ENCODE measurements around the gene GTPBP6.
"Not testable (repeated sequence)": the region's sequence is repeated elsewhere in the genome, so short reads cannot be mapped to it uniquely, and the experiment has no call there.

The GTPBP6 gene

DNA sequence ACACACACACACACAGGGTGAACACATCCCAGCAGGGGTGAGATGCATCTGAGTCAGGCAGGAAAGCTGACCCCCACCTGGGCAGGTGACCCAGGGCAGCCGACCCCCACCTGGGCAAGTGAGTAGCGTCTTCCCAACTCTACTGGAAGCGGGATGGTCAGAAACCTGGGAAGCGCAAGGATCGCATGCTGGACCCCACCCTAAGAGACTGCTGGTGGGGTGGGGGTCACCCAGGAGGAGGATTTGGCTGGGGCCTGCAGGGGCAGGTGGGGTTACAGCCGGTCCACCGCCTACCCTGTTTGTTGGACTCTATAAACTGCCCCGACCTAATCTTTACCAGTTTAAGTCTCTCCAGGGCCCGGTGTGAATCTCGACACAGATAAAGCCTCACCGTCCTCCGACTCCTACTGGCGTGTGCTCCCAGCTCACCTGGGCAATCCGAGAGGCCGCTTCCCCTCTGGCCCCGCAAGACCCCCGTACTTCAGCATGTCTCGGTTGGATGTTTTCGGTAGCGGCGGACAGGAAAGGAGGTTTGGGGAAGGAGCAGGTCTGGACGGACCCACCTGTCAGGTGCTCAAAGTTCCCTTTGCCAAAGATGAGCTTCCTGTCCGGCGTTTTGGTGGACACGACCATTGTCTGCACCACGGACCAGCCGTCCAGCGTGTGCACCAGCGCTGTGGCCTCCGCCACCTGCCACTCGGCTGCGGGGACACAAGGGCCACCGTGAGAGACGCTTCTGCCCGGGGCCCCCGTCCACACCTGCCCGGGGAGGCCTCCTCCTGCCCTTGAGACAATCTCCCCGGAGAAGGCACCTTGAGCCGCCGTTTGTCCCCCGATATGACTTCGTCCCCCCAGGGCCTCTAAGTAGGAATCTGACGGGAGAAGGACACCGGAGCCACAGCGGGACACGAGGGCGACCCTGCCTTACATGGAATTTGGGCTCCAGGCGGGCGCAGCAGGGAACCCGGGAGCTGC is 2.0 kb downstream of the GTPBP6 start:
- no peak for DNase-seq (ENCODE audit: low spot score)

DNA sequence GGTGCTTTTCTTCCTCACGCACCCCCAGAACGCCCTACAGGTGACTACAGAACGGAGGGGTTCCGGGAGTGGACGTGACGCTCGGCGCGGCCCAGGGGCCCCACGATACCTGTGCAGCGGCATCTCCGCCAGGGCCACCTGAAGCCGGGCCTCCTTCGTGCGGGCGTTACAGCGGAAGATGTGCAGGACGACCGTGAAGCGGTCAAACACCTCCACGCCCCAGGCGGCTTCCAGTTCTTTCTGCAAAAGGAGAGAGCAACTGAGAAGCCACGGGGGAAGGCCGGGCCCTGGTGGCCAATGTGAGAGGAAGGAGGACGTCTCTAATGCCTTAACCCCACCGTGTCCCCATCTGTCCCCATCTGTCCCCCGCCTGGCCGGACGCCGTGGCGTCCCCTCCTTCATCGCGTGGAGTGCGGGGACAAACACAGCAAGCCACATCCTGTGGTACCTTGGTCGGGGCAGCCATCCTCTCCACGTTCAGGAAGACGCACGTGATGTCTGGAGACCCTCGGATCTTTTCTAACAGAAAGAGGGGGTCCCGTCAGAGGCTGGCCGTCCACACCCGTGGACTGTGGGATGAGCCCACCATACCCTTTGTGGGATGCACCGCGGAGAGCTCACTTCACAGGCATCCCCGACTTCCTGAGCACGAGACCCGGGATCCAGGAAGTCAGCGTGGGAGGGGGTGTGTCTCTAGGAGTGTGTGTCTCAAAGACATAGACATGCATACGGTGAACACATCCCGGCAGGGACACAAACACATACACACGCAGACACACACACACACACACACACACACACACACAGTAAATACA is 3.6 kb downstream of the GTPBP6 start:
- DNase-seq (ENCODE audit: low spot score): no peak

DNA sequence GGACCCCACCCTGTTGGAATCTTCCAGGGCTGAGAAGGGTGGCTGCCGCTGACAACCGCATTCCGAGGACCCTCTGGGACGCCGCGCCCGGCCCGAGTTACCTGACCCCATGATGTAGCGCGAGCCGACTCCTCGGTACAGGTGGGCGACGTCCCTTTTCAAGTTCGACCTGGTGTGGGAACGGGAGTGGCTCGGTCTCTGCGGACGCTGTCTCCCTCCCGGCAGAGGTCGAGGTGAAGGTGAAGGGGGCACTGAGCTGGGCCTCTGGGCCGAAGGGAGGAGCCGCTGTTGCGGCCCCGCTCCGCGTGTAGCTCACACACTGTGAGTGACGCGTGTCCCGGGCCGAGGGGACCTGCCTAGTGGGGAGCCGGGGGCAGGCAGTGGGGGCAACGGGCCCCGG is 4.5 kb downstream of the GTPBP6 start:
- DNase-seq (ENCODE audit: low spot score): no peak

DNA sequence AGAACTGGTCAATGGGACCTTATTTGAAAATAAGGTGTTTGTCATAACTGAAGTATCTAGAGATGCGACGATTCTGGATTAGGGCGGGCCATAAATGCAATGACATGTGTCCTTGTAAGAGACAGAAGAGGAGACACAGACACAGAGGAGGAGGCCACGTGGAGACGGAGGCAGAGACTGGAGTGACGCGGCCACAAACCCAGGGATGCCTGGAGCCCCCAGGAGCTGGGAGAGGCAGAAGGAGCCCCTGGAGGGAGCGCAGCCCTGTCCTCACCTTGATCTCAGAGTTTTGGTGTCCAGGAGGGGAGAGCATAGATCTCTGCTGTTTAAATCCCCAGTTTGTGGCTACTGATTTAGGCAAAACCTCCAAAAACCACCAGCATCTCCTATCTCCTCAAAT is 5.0 kb downstream of the GTPBP6 start:
- no peak for DNase-seq (ENCODE audit: low spot score)

DNA sequence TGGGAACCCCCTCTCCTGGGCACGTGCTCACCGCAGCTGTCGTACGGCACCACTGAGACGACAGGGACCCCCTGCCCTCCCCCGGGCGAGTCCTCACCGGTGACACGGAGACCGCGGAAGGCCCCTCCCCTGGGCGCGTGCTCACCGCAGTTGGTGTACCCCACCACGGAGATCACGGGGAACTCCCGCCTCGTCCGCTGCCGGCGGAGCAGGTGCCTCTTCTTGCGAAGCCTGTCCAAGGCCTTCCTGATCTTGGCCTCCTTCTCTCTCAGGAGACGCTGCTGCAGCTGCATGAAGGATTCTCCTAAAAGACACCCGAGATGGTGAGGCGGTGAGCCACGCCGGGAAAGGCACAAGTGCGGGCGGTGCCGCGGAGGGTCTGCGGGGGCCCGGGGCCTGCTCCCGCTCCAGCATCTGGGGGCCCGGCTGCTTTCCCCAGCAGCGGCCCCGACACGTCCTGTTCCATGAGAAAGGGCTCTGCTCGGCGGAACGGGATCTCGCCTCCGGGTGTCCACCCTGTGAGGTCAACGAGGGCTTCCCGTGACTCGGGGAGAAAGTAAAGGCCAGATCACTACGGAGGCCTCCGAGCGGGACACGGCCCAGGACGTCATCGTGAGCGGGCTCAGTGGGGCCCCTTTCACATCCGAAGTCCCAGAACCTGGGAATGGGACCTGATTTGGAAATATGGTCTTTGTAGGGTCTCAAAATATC is 5.8 kb downstream of the GTPBP6 start:
- no peak for DNase-seq (ENCODE audit: low spot score)

DNA sequence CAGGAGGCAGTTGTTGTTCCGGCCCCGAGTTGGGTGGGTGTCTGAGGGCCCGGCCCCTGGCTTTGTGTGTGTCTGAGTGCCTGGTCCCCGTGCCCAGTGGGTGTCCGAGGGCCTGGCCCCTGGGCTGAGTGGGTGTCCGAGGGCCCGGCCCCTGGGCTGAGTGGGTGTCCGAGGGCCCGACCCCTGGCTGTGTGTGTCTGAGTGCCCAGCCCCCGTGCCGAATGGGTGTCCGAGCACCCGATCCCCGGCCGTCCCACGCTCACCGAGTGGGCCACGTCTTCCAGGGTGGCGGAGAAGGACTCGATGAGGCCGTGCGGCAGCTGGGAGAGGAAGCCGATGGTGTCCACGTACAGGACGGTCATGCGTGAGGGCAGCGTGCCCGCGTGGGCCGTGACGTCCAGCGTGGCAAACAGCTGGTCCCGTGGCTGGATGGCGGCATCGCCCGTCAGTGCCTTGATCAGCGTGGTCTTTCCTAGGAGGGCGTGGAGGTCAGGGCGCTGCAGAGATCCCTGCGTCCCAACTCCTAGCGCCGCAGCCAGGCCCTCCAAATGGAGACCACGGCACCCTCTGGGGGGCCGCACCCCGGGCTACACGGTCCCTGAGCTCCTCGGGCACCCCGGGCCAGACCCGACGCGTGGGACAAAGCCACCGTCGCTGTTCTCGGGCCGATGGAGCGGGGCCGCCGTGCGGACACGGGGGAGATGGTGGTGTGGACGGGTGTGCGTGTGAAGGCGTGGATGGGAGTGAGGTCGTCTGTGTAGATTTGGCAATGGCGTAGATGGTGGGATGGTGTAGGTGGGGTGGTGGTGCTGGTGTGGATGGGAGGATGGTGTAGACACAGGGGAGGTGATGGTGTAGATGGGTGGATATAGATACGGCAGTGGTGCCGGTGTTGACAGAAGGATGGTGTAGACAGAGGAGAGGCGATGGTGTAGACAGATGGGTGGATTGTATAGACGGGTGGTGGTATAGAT is 7.2 kb downstream of the GTPBP6 start:
- no peak for DNase-seq (ENCODE audit: low spot score)

DNA sequence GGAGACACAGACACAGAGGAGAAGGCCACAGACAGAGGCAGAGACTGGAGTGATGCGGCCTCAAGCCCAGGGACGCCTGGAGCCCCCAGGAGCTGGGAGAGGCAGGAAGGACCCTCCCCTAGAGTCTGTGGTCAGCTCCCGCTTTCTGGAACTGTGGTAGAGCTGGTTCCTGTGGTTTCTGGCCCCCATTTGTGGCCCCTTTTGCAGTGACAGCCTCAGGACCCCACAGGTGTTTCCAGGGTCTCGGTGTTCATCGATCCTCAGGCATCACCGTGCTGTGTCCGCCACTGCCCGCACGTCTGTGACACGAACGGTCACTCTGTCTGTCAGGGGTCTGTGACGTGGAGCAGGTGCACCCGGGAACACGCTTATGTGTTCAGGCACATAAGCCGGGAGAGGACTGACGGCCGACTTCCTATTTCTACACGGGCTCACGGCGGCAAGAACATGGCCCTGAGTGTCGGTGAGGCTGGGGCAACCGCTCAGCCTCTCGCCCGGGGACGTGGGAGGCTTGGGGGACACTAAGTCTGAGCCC is 7.9 kb downstream of the GTPBP6 start:
- no peak for DNase-seq (ENCODE audit: low spot score)

DNA sequence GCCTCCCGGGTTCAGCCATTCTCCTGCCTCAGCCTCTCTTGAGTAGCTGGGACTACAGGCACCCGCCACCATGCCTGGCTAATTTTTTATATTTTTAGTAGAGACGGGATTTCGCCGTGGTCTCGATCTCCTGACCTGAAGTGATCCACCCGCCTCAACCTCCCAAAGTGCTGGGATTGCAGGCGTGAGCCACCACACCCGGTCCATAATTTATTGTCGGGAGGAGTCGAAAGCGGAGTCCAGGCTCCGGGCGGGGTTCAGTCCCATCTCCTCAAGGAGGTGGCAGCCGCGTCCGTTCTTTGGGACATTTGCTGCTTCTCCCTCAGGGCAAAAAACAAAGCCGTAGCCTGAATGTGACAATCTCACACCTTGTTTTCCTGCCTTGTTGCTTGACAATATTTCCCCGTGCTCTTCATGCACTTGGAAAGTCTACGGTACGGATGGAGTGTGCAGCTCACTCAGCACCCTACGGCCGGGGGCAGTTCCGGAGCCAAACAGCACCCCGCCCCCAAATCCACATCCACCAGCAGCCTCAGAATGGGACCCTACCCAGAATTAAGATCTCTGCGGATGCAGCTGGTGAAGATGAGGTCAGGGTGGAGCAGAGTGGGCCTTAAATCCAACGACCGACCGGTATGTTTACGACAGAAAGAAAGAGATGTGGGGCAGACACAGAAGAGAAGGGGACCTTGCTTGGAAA is 9.6 kb downstream of the GTPBP6 start:
- DNase-seq (ENCODE audit: low spot score): no peak

DNA sequence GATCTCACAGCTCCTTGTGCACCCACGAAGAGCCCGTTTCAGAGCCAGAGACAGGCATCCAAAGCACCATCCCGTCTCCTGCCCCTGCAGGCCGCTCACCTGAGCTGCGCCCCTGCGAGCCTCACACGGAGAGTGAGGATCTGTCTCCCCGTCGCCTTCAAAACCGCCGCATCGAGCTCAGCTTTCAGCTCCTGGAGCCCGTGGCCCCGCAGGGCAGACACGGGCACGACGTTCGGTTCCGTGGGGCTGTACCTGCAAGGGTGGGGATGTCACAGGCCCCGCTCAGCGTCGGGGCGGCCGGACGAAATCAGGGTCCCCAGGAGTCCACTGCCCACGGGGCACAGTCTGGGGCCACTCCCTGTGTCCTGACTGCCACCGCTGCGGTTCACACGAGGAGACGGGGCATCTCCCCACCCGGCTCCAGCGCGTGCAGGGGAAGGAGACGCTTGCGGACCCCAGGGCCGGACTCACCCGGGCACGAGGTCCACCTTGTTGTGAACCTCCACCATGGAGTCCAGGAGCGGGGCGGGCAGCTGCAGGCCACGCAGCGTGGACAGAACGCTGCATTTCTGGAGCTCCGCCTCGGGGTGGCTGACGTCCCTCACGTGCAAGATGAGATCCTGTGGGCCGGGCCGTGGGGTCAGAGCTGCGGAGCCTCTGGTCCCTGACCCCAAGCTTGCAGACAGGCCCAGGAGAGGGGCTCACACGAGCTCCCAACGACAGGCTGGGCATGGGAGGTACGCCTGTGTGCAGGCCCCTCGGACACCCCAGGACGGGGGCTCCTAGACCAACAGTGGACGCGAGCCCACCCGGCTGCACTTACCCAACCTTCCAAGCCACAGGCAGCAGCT is 11.1 kb downstream of the GTPBP6 start:
- DNase-seq (ENCODE audit: low spot score): no peak

DNA sequence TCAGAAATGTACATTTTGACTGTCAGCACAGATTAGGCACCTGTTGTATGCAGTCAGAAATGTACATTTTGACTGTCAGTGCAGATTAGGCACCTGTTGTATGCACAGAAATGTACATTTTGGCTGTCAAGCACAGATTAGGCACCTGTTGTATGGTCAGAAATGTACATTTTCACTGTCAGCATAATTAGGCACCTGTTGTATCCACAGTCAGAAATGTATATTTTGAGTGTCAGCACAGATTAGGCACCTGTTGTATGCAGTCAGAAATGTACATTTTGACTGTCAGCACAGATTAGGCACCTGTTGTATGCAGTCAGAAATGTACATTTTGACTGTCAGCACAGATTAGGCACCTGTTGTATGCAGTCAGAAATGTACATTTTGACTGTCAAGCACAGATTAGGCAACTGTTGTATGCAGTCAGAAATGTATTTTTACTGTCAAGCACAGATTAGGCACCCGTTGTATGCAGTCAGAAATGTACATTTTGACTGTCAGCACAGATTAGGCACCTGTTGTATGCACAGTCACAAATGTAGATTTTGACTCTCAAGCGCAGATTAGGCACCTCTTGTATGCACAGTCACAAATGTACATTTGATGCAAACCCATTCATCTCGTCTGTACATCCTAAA is 11.9 kb downstream of the GTPBP6 start:
- DNase-seq (ENCODE audit: low spot score): not testable (repeated sequence)

DNA sequence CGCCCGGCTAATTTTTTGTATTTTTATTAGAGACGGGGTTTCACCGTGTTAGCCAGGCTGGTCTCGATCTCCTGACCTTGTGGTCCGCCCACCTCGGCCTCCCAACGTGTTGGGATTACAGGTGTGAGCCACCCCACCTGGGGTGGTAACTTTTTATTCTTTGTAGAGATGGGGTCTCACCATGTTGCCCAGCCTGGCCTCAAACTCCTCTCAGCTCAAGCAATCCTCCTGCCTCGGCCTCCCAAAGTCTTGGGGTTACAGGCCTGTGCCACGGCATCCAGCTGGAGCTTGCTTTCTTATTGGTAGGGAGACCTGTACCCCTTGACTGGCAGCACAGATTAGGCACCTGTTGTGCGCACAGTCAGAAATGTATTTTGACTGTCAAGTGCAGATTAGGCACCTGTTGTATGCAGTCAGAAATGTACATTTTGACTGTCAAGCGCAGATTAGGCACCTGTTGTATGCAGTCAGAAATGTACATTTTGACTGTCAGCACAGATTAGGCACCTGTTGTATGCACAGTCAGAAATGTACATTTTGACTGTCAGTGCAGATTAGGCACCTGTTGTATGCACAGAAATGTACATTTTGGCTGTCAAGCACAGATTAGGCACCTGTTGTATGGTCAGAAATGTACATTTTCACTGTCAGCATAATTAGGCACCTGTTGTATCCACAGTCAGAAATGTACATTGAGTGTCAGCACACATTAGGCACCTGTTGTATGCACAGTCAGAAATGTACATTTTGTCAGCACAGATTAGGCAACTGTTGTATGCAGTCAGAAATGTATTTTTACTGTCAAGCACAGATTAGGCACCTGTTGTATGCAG is 12.6 kb downstream of the GTPBP6 start:
- not testable (repeated sequence) for DNase-seq (ENCODE audit: low spot score)

DNA sequence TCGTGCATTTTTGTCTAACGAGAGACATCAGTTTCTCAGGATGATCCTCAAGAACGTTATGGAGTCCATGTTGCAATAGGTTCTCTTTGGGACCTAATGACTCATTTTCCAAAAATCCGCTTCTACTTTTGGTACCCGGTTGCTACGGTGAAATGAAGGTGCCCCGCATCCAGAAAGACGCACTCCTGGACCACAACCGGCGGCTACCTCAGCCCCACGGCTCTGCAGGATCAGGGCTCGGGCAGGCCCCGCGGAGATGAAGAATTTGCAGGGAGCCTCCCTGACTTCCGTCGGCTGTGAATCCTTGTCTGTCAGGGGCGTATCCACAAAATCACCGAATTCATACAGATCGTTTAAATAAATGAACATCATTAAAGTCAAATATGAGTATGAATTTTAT is 15.6 kb downstream of the GTPBP6 start:
- DNase-seq (ENCODE audit: low spot score): no peak

DNA sequence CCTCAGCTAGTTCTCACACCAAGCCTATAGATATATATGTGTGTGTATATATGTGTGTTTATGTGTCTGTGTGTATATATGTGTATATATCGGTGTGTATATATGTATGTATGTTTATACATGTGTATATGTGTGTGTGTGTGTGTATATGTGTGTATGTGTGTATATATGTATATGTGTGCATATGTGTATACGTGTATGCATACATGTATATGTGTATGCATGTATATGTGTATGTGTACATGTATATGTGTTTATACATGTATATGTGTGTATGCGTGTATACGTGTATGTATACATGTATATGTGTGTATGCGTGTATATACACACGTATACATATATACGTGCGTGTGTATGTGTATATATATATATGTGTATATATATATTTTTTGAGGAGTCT is 18.3 kb downstream of the GTPBP6 start:
- no peak for DNase-seq (ENCODE audit: low spot score)

DNA sequence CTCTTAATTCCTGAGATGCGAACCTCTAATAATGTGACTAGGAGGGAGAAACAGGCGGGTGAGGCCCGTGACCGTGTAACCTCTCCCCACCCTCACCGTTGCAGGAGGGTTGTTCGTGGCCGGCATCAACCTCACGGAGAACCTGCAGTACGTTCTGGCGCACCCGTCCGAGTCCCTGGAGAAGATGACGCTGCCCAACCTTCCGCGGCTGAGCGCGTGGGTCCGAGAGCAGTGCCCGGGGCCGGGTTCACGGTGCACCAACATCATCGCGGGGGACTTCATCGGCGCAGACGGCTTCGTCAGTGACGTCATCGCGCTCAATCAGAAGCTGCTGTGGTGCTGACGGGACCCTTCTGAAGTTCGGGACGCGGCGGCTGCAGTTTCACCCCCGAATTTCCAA is 19.6 kb downstream of the GTPBP6 start:
- no peak for DNase-seq (ENCODE audit: low spot score)

DNA sequence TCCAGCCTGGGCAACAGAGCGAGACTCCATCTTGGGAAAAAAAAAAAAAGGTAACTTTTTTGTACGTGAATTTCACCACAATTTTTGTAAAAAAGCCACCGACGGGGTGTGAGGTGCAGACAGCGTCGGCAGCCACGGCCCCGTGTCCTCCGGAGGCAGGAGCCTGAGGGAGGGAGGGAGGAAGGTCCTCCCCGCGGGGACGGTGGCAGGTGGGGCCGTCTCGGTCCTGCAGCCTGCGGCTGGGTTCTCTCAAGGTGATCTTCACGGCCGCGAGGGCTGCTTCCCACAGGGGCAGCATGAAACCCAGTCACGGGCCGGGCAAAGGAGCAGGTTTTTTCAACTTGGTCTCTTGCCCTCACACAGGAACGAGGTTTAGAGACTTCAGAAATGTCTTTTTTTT is 23.5 kb downstream of the GTPBP6 start:
- no peak for DNase-seq (ENCODE audit: low spot score)

DNA sequence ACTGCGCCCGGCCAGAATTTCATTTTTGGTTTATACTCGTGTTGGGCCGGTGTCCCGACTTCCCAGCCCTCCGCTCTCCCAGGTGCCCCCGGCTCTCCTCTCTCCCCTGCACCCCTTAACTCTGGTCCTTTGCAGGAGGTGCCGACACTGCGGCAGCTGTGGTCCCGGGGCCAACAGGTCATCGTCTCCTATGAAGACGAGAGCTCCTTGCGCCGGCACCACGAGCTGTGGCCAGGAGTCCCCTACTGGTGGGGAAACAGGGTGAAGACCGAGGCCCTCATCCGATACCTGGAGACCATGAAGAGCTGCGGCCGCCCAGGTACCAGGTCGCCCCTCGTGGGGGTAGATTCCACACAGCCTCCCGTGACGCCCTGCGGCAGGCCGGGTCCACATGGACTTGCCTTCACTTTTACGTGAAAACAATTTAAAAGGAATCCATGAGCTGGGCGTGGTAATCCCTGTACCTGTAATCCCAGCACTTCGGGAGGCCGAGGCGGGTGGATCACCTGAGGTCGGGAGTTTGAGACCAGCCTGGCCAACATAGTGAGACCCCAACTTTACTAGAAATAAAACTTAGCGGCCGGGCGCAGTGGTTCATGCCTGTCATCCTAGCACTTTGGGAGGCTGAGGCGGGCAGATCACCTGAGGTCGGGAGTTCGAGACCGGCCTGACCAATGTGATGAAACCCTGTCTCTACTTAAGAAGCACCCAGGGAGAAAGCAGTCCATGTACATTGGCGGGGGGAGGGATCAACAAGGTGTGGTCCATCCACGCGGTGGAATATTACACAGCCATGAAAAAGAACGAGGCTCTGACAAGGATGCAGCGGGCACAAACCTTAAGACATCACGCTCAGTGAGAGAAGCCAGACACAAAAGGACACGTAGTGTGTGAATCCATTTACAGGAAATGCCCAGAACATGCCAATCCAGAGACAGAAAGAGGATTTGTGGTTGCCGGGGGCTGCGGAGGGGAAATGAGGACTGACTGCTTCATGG is 25.4 kb downstream of the GTPBP6 start:
- DNase-seq (ENCODE audit: low spot score): no peak

DNA sequence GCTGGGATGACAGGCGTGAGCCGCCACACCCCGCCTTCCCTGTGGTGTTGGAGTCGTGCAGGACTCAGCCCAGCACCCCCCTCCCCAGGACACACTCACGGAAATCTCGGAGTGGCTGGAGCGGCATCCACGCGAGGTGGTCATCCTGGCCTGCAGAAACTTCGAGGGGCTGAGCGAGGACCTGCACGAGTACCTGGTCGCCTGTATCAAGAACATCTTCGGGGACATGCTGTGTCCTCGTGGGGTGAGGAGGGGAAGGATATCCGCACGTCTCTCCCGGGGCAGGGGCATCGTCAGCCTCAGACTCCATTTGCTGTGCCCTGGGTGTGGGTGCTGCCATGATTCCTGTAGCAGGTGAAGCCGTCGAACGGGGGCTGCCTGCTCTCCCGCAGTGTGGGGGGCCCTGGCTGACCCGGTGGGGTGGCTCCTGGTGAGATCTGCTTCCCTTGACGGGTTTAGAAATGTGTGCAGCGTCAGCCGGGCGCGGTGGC is 27.1 kb downstream of the GTPBP6 start:
- DNase-seq (ENCODE audit: low spot score): no peak

Data from GM03348 (cell line).